ENCODE results near the gene RMDN3. TPM values are rescaled to one million over a fixed set of nuclear protein-coding genes. Genes with fewer than 3 reads are reported as not detected.

The RMDN3 gene
- total RNA-seq, 2 experiments from 2014 or later: 34.0 to 35.1 TPM

DNA sequence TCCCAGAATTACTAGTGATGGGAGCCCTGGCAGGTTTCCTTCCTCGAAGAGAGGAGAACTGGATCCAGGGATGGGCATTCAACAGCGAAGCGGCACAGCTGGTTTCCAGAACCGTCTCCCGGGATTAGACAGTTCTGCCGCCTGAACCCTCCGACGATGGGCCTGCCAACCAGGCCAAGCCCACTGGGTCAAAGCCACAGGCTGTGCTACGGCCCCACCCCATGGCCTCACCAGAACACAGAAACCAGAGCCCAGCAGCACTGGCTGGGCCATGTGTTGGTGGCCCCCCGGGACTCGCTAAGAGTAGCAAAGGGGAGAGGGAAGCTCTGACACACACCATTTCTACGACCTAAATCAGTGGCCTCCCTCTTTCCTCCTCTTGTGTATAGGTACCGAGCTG is 17.0 kb upstream of the RMDN3 start:
- no peaks in the 10 kb centered on the region for H3K27me3 Mint-ChIP-seq (ENCODE audit: low read depth)
- ChIA-PET POLR2A (interaction anchor here (1.3 kb wide), 1 partner anchor 28 kb away, joined by 3 read pairs; no protein-coding TSS in a partner anchor), CTCF (interaction anchor here (3.8 kb wide), 1 partner anchor 10 kb away, joined by 16 read pairs; no protein-coding TSS in a partner anchor)
- peaks cover 39% of the 10 kb centered on the region for H3K36me3 Mint-ChIP-seq (ENCODE audit: low read depth)
- peaks cover 29% of the 10 kb centered on the region for H3K4me1 Mint-ChIP-seq (ENCODE audit: low read depth)
- no peaks in the 10 kb centered on the region for H3K9me3 Mint-ChIP-seq (ENCODE audit: insufficient read depth)
- ATAC-seq: no peak
- DNase-seq: no peak
- no peak overlapping the region for H3K4me3 Mint-ChIP-seq
- H3K27ac Mint-ChIP-seq: no peak overlapping the region

DNA sequence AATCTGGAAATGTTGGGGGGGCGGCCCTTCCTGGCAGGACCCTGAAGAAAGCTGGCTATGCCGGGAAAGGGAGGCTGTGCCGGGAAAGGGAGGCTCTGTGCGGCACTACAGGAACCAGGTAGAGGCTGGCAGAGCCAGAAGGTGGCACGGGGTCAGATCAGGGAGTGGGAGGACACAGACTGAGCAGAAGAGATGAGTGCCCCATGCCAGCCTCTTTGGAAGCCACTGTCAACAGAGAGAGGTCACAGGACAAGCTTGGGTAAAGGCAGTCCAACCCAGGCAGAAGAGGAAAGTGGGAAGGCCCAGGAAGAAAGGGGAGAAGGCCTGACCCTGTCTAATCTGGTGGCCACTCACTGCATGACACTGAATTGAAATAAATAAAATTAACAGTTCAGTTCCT is 16.2 kb upstream of the RMDN3 start:
- peaks cover 26% of the 10 kb centered on the region for H3K4me1 Mint-ChIP-seq (ENCODE audit: low read depth)
- no peak for DNase-seq
- no peaks in the 10 kb centered on the region for H3K27me3 Mint-ChIP-seq (ENCODE audit: low read depth)
- H3K27ac Mint-ChIP-seq: no peak overlapping the region
- H3K4me3 Mint-ChIP-seq: no peak overlapping the region
- ChIA-PET POLR2A (no interaction called here), CTCF (interaction anchor here (3.8 kb wide), 1 partner anchor 11 kb away, joined by 16 read pairs; no protein-coding TSS in a partner anchor)
- H3K9me3 Mint-ChIP-seq (ENCODE audit: insufficient read depth): no peaks in the 10 kb centered on the region
- ATAC-seq: no peak
- peaks cover 32% of the 10 kb centered on the region for H3K36me3 Mint-ChIP-seq (ENCODE audit: low read depth)

DNA sequence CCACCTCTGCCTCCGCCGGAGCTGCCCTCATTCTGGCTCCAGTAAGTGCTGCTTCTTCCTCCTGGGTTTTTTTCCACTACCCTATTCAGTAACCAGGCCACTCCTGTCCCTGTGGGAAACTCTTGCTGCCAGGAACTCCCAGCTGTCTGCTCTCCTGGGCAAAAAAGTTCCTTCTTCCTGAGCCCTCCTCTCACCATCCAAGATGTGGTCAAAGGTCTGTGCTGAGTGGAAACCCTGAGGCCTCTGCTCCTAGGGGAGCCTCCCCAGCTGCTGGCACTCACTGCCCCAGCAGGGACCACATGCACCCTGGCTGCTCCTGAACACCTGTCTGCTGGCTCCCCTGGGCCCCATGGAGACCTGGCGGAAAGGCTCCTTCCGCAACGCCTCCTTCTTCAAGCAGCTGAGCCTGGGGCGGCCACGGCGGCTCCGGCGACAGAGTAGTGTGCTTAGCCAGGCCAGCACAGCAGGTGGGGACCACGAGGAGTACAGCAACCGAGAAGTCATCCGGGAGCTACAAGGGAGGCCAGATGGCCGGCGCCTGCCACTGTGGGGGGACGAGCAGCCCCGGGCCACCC is 15.2 kb upstream of the RMDN3 start:
- Mint-ChIP-seq H3K36me3 (ENCODE audit: low read depth) (peaks cover 26% of the 10 kb centered on the region), H3K27ac (peak overlapping the region; percentile 90), H3K4me3 (peak overlapping the region; percentile 54), H3K27me3 (ENCODE audit: low read depth) (no peaks in the 10 kb centered on the region), H3K4me1 (ENCODE audit: low read depth) (peaks cover 36% of the 10 kb centered on the region), H3K9me3 (ENCODE audit: insufficient read depth) (no peaks in the 10 kb centered on the region)
- ATAC-seq: no peak
- POLR2A ChIA-PET: interaction anchor here (1.1 to 2.3 kb wide), 2 partner anchors 12 to 16 kb away, joined by 3 to 8 read pairs; no protein-coding TSS in a partner anchor
- CTCF ChIA-PET: interaction anchor here (0.9 to 3.8 kb wide), 5 partner anchors 9 to 89 kb away, joined by 3 to 20 read pairs (median 4); no protein-coding TSS in a partner anchor
- no peak for DNase-seq

DNA sequence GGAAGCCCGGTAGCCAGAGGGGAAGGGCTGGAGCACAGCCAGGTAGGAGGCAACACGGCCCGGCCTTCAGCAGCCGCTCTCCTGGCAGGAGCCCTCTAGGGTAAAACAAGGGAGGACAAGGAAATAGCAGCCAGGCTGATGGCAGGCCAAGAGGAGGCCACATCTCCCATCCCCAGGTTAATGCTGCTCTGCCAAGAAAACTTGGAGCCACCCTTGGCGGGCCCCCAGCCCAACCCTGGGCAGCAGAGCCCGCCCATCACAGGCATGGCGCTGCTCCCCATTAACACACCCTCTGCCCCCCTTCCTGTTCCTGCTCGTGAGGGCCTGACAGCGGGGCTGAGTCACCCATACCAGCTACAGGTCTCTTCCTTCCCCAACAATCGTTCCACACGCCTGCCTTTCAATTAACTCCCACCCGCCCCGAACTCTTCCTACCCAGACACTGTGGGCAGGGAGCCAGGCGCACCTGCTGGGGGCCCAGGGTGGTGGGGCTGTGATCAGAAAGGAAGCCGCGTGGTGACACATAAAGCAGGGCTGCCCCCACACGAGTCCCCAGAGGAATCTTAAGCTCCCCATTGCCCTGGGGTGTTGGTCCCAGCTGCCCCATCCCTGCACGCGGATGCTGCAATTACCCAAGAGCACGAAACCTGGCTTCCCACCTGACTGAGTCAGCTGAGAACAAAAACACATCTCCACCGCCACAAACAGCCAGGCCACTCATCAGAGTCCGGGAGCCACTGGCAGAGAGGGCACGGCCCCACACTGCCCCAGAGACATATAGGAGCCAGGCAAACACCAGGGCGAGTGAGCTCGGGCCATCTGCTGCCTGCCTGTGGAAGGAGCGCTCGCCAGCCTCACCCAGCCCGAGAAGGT is 14.5 kb upstream of the RMDN3 start, which contains the start of gene C15orf62:
Gene C15orf62, plus strand, starts transcription at position 707 of the 873 bp plus-strand sequence. CDS start 516 bp downstream, outside the sequence.
- ChIA-PET CTCF (interaction anchor here (0.7 to 3.8 kb wide), 6 partner anchors 10 to 103 kb away, joined by 3 to 20 read pairs (median 4); no protein-coding TSS in a partner anchor), POLR2A (interaction anchor here (1.0 to 2.3 kb wide), 3 partner anchors 10 to 16 kb away, joined by 3 to 8 read pairs (median 3); no protein-coding TSS in a partner anchor)
- Mint-ChIP-seq H3K4me3 (peak within 1 kb of the TSS; percentile 54), H3K27ac (peak within 1 kb of the TSS; percentile 90), H3K4me1 (ENCODE audit: low read depth) (peaks cover 43% of the 10 kb centered on the region), H3K27me3 (ENCODE audit: low read depth) (no peaks in the 10 kb centered on the region), H3K36me3 (ENCODE audit: low read depth) (peaks cover 22% of the 10 kb centered on the region), H3K9me3 (ENCODE audit: insufficient read depth) (no peaks in the 10 kb centered on the region)
- DNase-seq: peak; percentile 72
- peak; percentile 50 for ATAC-seq

DNA sequence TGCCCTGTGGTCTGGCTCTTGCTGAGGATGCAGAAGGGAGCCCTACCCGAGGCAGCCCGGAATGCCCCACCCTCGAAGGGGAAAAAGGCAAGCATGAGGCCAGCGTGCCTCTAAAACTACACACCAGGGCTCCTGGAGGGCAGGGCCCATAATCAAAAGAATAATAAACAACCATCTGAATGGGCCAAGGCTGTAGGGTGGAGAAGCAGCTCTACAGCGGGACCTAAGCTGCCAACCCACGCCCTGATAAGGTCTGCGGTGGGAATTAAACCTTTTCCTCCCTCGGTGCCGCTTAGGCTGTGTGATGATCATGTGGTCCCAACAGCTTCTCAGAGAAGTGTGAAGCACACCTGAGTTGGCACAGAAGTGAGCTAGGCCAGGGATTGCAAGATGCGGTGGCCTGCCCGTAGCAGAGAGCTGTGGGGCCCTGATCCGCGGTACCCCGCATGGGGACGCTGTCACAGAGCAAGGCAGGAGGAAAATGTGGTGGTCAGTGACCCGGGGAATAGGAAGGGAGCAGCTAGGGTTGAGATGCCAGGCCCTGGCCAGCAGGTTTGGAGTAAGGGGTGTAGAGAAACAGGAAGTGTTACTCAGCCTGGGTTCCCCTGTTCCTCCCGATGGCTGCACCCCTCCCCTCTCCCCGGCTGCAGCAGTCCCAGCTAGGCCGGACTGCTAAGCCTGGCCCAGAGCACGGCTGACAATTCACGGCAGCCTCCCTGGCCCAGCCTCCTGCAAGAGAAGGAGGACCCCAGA is 13.6 kb upstream of the RMDN3 start:
- no peaks in the 10 kb centered on the region for H3K9me3 Mint-ChIP-seq (ENCODE audit: insufficient read depth)
- H3K27me3 Mint-ChIP-seq (ENCODE audit: low read depth): no peaks in the 10 kb centered on the region
- H3K27ac Mint-ChIP-seq: peak overlapping the region; percentile 90
- ChIA-PET POLR2A (interaction anchor here (0.7 to 2.3 kb wide), 4 partner anchors 10 to 514 kb away, joined by 3 to 8 read pairs (median 3); no protein-coding TSS in a partner anchor), CTCF (interaction anchor here (0.7 to 3.8 kb wide), 4 partner anchors 14 to 104 kb away, joined by 3 to 20 read pairs (median 10); no protein-coding TSS in a partner anchor)
- peak overlapping the region; percentile 54 for H3K4me3 Mint-ChIP-seq
- DNase-seq (no peak), ATAC-seq (no peak)
- peaks cover 21% of the 10 kb centered on the region for H3K36me3 Mint-ChIP-seq (ENCODE audit: low read depth)
- H3K4me1 Mint-ChIP-seq (ENCODE audit: low read depth): peaks cover 46% of the 10 kb centered on the region

DNA sequence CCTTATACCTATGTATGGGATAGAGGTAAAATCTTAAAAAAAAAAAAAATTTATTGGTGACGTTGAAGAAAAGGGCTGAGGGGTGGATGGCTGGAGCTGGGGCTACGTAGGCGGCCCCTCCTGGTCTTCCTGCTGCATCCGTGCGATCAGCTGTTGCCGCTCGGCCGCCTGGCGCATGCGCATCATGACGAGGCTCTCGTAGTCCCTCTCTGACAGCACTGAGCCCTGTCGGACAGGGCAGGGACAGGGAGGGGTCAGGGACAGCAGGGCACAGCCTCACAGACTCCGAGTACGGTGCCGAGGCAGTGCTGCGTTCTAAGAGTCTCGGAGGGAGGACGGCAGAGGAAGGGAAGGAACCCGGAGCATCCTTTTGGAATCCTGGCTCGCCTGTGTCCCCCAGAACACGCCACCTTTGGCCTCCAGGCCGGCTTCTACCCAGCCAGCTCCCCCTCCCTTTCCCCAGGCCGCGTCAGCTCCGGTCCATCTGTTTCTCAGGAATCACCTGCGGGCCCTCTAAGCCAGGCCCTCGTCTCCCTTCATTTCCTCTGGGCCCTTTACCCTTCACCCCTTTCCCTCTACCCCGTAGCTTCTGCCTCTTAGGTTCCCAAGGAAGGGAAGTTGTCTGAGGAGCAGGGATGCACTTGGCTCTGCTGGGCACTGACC is 12.9 kb upstream of the RMDN3 start:
- Mint-ChIP-seq H3K4me3 (no peak overlapping the region), H3K36me3 (ENCODE audit: low read depth) (peaks cover 18% of the 10 kb centered on the region), H3K27me3 (ENCODE audit: low read depth) (no peaks in the 10 kb centered on the region), H3K4me1 (ENCODE audit: low read depth) (peaks cover 52% of the 10 kb centered on the region), H3K9me3 (ENCODE audit: insufficient read depth) (no peaks in the 10 kb centered on the region), H3K27ac (no peak overlapping the region)
- CTCF ChIA-PET: interaction anchor here (3.4 kb wide), 1 partner anchor 23 kb away, joined by 20 read pairs; no protein-coding TSS in a partner anchor
- POLR2A ChIA-PET: interaction anchor here (0.7 to 1.4 kb wide), 2 partner anchors 513 to 565 kb away, joined by 3 read pairs; partner anchors contain the start of genes NUSAP1 and OIP5
- ATAC-seq: no peak
- no peak for DNase-seq

GRCh38 chr15:40766906-40767837 is 12.1 kb upstream of the RMDN3 start:
- no peak overlapping the region for H3K4me3 Mint-ChIP-seq
- H3K4me1 Mint-ChIP-seq (ENCODE audit: low read depth): peaks cover 59% of the 10 kb centered on the region
- H3K36me3 Mint-ChIP-seq (ENCODE audit: low read depth): peaks cover 14% of the 10 kb centered on the region
- ATAC-seq (no peak), DNase-seq (no peak)
- H3K27ac Mint-ChIP-seq: no peak overlapping the region
- H3K27me3 Mint-ChIP-seq (ENCODE audit: low read depth): no peaks in the 10 kb centered on the region
- ChIA-PET POLR2A (interaction anchor here (1.1 to 1.4 kb wide), 2 partner anchors 20 to 566 kb away, joined by 3 read pairs; partner anchors contain the start of genes NUSAP1 and OIP5), CTCF (interaction anchor here (3.4 to 3.8 kb wide), 2 partner anchors 15 to 22 kb away, joined by 18 to 20 read pairs; no protein-coding TSS in a partner anchor)
- H3K9me3 Mint-ChIP-seq (ENCODE audit: insufficient read depth): no peaks in the 10 kb centered on the region

DNA sequence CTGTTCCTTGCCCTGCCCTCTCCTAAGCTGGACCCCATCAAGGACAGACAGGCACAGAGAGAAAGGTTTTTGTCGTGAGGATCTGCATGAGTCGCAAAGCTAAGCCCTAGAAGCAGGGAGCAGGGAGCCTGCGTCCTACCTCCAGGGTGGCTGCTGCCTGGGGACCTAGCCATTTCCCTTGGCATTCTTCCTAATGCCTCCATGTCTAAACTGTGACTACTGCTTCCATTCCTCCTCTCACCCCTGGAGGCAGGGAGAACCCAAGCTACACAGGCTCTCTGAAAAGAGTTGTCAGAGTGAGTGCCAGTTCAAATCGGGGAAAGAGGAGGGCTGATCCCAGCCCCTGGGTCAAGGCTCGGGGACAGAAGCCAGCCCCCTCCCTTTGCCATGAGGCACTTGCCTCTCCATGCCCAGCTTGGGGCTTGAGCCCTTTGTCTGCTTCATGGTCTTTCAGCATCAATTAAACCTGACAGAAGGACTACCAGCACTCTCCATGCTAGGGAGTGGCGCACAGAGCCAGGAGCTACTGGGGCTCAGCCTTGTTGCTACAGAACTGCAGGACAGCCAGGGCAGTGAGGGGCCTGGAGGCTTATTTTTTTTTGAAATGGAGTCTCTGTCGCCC is 11.3 kb upstream of the RMDN3 start:
- Mint-ChIP-seq H3K27ac (no peak overlapping the region), H3K4me3 (no peak overlapping the region)
- no peak for DNase-seq

DNA sequence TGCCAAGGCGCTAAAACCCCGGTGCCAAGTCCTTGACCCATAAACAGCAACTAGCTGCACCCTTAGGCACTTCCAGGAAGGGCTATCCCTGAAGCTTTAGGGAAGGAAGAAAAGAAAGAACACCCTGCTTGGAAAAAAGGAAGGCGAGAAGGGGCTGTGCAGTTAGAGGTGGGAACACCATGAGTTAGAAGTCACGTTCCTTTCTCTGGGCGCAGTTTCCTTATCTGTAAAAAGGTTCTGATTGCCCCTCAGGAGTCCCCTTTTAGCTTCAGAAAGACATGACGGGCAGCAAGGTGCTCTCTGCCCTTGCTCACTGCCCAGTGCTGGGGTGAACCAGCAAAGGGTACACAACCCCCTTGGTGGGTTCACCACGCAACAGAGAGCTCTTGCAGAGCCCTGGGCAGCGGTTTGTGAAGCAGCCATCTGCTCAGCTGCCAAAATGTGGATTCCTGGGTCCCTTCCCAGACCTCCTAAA is 9.6 kb upstream of the RMDN3 start:
- ATAC-seq: no peak
- H3K27ac Mint-ChIP-seq: peak overlapping the region; percentile 91
- H3K4me3 Mint-ChIP-seq: peak overlapping the region; percentile 86
- CTCF ChIA-PET: interaction anchor here (0.9 to 3.8 kb wide), 8 partner anchors 14 to 175 kb away, joined by 3 to 18 read pairs (median 4); partner anchors contain the start of genes RAD51 and VPS18
- peak; percentile 32 for DNase-seq
- H3K27me3 Mint-ChIP-seq (ENCODE audit: low read depth): peaks cover 4% of the 10 kb centered on the region
- POLR2A ChIA-PET: interaction anchor here (0.9 to 2.5 kb wide), 9 partner anchors 8 to 196 kb away, joined by 3 to 13 read pairs (median 4); partner anchors contain the start of genes RAD51, RPUSD2 and ZFYVE19
- peaks cover 51% of the 10 kb centered on the region for H3K4me1 Mint-ChIP-seq (ENCODE audit: low read depth)
- H3K36me3 Mint-ChIP-seq (ENCODE audit: low read depth): peaks cover 10% of the 10 kb centered on the region
- no peaks in the 10 kb centered on the region for H3K9me3 Mint-ChIP-seq (ENCODE audit: insufficient read depth)

More for the DNA sequence above, 11.3 kb upstream of the RMDN3 start:
- H3K4me1 Mint-ChIP-seq (ENCODE audit: low read depth): peaks cover 59% of the 10 kb centered on the region
- H3K36me3 Mint-ChIP-seq (ENCODE audit: low read depth): peaks cover 13% of the 10 kb centered on the region
- CTCF ChIA-PET: interaction anchor here (3.8 kb wide), 1 partner anchor 16 kb away, joined by 18 read pairs; no protein-coding TSS in a partner anchor
- H3K9me3 Mint-ChIP-seq (ENCODE audit: insufficient read depth): no peaks in the 10 kb centered on the region
- POLR2A ChIA-PET: interaction anchor here (0.6 to 1.8 kb wide), 4 partner anchors 14 to 197 kb away, joined by 3 to 4 read pairs (median 4); partner anchors contain the start of gene RPUSD2
- no peak for ATAC-seq
- H3K27me3 Mint-ChIP-seq (ENCODE audit: low read depth): no peaks in the 10 kb centered on the region

Data from activated CD8-positive, alpha-beta T cell treated with anti-CD3 and anti-CD28 coated beads, Interleukin-2, amount 10 ng/mL, durations not matched to agents 7 days and 5 days (primary cell).